Endodermal cell (in vitro differentiated cells): Measurements from ENCODE around the gene SKA1. TPM values are rescaled to one million over a fixed set of nuclear protein-coding genes. Genes with fewer than 3 reads are reported as not detected.

Experiments
- DNase-seq: peaks from one replicate; pipeline ENCODE4 v3.0.0-alpha.2; 2017
- H3K27ac ChIP-seq: 2 replicates; pipeline ENCODE4 v1.5.1; 2013; ENCODE audit warnings: mild to moderate bottlenecking, low read depth, low read length, moderate library complexity
- H3K27me3 ChIP-seq: 2 replicates; pipeline ENCODE4 v1.6.1; 2013; ENCODE audit warnings: mild to moderate bottlenecking, low read length, moderate library complexity; ENCODE audit not compliant: insufficient read depth, control insufficient read depth, poor library complexity, severe bottlenecking
- H3K36me3 ChIP-seq: 2 replicates; pipeline ENCODE4 v1.7.0; 2013; ENCODE audit warnings: mild to moderate bottlenecking, low read length, moderate library complexity; ENCODE audit not compliant: control insufficient read depth, insufficient read depth
- H3K4me1 ChIP-seq: one replicate; pipeline ENCODE4 v1.7.0; 2013; ENCODE audit warnings: low read length; ENCODE audit not compliant: control insufficient read depth, insufficient read depth
- H3K4me3 ChIP-seq: 2 replicates; pipeline ENCODE4 v1.5.1; 2013; ENCODE audit warnings: mild to moderate bottlenecking, low read length, moderate library complexity
- H3K9ac ChIP-seq: 2 replicates; pipeline ENCODE4 v1.6.1; 2013; ENCODE audit warnings: mild to moderate bottlenecking, low read length, moderate library complexity; ENCODE audit not compliant: poor library complexity, severe bottlenecking; ENCODE audit errors: extremely low read depth
- H3K9me3 ChIP-seq: 2 replicates; pipeline ENCODE4 v1.6.1; 2013; ENCODE audit warnings: mild to moderate bottlenecking, low read length, moderate library complexity; ENCODE audit not compliant: control insufficient read depth
- H3K27ac Mint-ChIP-seq: 2 replicates; pipeline ENCODE4 v1.8.0; 2020; ENCODE audit warnings: mixed read lengths
- H3K27me3 Mint-ChIP-seq: 2 replicates; pipeline ENCODE4 v1.8.0; 2021; ENCODE audit warnings: mild to moderate bottlenecking, mixed read lengths; ENCODE audit not compliant: insufficient read depth
- H3K36me3 Mint-ChIP-seq: 2 replicates; pipeline ENCODE4 v1.8.0; 2020; ENCODE audit warnings: low read depth, mixed read lengths
- H3K4me1 Mint-ChIP-seq: 2 replicates; pipeline ENCODE4 v1.8.0; 2020; ENCODE audit warnings: mixed read lengths
- H3K4me3 Mint-ChIP-seq: 2 replicates; pipeline ENCODE4 v1.8.0; 2020; ENCODE audit warnings: mild to moderate bottlenecking, moderate library complexity, mixed read lengths
- H3K9me3 Mint-ChIP-seq: 2 replicates; pipeline ENCODE4 v1.8.0; 2020; ENCODE audit warnings: mild to moderate bottlenecking, mixed read lengths
- WGBS, 2 experiments: methylation state at CpG; one replicate each; pipeline versions ENCODE4 v1.1.5 to v1.1.7; 2013; ENCODE audit warnings: missing lambda C conversion rate in 2 of 2, mixed read lengths in 1 of 2; ENCODE audit not compliant: insufficient coverage in 1 of 2, insufficient read length in 1 of 2; 5-methylcytosine and 5-hydroxymethylcytosine counted together
- total RNA-seq, 2 donors: library from RNA; stranded (reverse); fragmentation: NEBNext Ultra II Directional in 1 of 2; extraction: Animal tissue kit (Norgen Biotek cat#: 25700) in 1 of 2; gene quantifications; 2 replicates in 1 of 2; 3 replicates in 1 of 2; pipeline ENCODE4 v1.2.1, GENCODE V29; 2021
- TF ChIP-seq, protein P1 (sequence below): fragments of 200-600 bp; sonication (generic); conservative IDR thresholded peaks from 2 replicates; pipeline ENCODE4 v1.5.0; 2021; ENCODE audit warnings: antibody characterized with exemption, mild to moderate bottlenecking

The SKA1 gene
- total RNA-seq, 2 donors from 2014 or later: 26.4 to 70.0 TPM

DNA sequence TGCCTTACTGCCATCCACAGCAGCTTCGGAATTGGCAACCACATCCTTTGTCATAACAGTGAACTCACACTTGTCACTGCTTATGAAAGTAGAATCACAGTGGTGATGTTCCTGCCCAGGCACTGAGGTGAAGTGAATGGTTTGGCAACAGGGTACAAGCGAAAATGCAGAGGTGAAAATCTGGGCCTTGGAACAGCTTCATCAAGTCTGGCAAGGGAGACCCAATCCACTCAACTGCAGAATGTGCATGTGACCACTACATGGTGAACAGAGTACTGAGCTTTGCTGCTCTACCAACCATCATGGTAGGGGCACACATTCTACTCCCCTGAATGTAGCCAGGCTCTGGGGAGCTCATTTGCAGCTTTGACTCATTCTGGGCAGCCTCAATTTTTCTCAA, 15.0 kb upstream of the SKA1 start:
- Histone ChIP-seq H3K27me3 (no peaks in the 10 kb centered on the region), H3K4me1 (peaks cover 3% of the 10 kb centered on the region), H3K9ac (no peak overlapping the region), H3K4me3 (no peak overlapping the region), H3K27ac (no peak overlapping the region), H3K36me3 (no peaks in the 10 kb centered on the region), H3K9me3 (no peaks in the 10 kb centered on the region)
- Mint-ChIP-seq H3K4me3 (no peak overlapping the region), H3K9me3 (peaks cover 3% of the 10 kb centered on the region), H3K4me1 (peaks cover 25% of the 10 kb centered on the region), H3K36me3 (no peaks in the 10 kb centered on the region), H3K27ac (no peak overlapping the region), H3K27me3 (peaks cover 7% of the 10 kb centered on the region)
- DNase-seq: no peak
- TF ChIP-seq, protein P1, sequence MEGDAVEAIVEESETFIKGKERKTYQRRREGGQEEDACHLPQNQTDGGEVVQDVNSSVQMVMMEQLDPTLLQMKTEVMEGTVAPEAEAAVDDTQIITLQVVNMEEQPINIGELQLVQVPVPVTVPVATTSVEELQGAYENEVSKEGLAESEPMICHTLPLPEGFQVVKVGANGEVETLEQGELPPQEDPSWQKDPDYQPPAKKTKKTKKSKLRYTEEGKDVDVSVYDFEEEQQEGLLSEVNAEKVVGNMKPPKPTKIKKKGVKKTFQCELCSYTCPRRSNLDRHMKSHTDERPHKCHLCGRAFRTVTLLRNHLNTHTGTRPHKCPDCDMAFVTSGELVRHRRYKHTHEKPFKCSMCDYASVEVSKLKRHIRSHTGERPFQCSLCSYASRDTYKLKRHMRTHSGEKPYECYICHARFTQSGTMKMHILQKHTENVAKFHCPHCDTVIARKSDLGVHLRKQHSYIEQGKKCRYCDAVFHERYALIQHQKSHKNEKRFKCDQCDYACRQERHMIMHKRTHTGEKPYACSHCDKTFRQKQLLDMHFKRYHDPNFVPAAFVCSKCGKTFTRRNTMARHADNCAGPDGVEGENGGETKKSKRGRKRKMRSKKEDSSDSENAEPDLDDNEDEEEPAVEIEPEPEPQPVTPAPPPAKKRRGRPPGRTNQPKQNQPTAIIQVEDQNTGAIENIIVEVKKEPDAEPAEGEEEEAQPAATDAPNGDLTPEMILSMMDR: no peak
- 86 to 94% methylated on average over 1 to 2 of the region's 2 CpGs for WGBS, 2 experiments

DNA sequence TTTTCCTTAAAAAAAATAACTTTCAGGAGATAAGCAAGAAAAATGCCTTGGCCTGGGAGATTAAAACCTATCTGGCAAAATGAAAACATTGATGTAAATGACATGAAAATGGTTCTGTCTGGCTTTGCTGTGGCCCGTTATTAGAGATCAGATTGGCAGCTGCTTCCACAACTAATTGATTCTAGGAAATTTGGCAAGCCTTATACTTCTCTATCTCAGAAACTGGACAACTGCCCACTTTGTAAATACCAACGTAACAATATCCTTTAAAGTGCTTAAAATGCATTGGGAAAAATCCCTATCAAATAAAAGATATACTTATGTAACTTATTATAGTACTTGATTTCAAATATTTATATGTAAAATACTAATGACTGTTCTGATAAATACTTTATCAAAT, 14.2 kb upstream of the SKA1 start:
- Mint-ChIP-seq H3K27me3 (peaks cover 7% of the 10 kb centered on the region), H3K27ac (no peak overlapping the region), H3K9me3 (peaks cover 5% of the 10 kb centered on the region), H3K4me3 (no peak overlapping the region), H3K36me3 (no peaks in the 10 kb centered on the region), H3K4me1 (peaks cover 25% of the 10 kb centered on the region)
- H3K27me3 ChIP-seq: no peaks in the 10 kb centered on the region
- H3K36me3 ChIP-seq: no peaks in the 10 kb centered on the region
- H3K9me3 ChIP-seq: no peaks in the 10 kb centered on the region
- TF ChIP-seq, protein P1: no peak
- H3K27ac ChIP-seq: no peak overlapping the region
- H3K9ac ChIP-seq: no peak overlapping the region
- WGBS, 2 experiments: 88 to 100% methylated on average over 1 to 2 of the region's 2 CpGs
- no peak overlapping the region for H3K4me3 ChIP-seq
- no peak for DNase-seq
- peaks cover 3% of the 10 kb centered on the region for H3K4me1 ChIP-seq

DNA sequence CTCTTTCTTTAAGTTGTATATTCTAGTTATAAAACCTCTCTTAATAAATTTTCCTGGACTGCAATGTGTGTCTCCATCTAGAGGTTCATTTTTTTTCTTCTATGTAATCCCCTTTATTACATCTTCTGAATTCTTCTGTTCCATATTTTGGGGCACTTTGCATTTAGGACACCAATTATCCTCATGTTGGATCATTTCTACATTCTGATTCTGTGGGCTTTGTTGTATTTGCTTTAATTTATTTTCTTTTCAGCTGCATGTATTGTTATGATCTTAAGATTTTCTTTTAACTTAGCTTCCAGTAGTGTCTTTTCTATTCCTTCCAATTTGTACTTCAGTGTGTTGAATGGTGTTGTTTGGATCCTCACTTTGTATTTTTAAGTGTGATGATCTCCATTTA, 5.2 kb upstream of the SKA1 start:
- no peaks in the 10 kb centered on the region for H3K36me3 ChIP-seq
- H3K9me3 Mint-ChIP-seq: peaks cover 69% of the 10 kb centered on the region
- peaks cover 17% of the 10 kb centered on the region for H3K4me1 Mint-ChIP-seq
- peaks cover 42% of the 10 kb centered on the region for H3K9me3 ChIP-seq
- peak overlapping the region; percentile 51 for H3K4me3 ChIP-seq
- no peak overlapping the region for H3K4me3 Mint-ChIP-seq
- H3K36me3 Mint-ChIP-seq: peaks cover 7% of the 10 kb centered on the region
- H3K9ac ChIP-seq: no peak overlapping the region
- H3K27ac Mint-ChIP-seq: no peak overlapping the region
- H3K4me1 ChIP-seq: no peaks in the 10 kb centered on the region
- H3K27me3 Mint-ChIP-seq: peaks cover 16% of the 10 kb centered on the region
- no peak overlapping the region for H3K27ac ChIP-seq
- TF ChIP-seq, protein P1: no peak
- no peak for DNase-seq
- H3K27me3 ChIP-seq: no peaks in the 10 kb centered on the region
